Muscle layer of colon (tissue), 2 donors: ENCODE results near the gene RAB39B.

Experiments used
- H3K27ac ChIP-seq: one replicate; pipeline ENCODE4 v1.7.0; 2013; ENCODE audit warnings: low read depth, mild to moderate bottlenecking, low read length, moderate library complexity
- H3K27me3 ChIP-seq, 2 donors: one replicate each; pipeline ENCODE4 v1.7.0; 2013; ENCODE audit warnings: low read length in 2 of 2, mild to moderate bottlenecking in 2 of 2; ENCODE audit not compliant: insufficient read depth in 2 of 2, control insufficient read depth in 1 of 2
- H3K36me3 ChIP-seq: one replicate; pipeline ENCODE4 v1.7.0; 2013; ENCODE audit warnings: mild to moderate bottlenecking, low read length; ENCODE audit not compliant: insufficient read depth
- H3K4me1 ChIP-seq: one replicate; pipeline ENCODE4 v1.7.0; 2013; ENCODE audit warnings: mild to moderate bottlenecking, low read length; ENCODE audit not compliant: insufficient read depth
- H3K4me3 ChIP-seq, 2 donors: one replicate each; pipeline ENCODE4 v1.7.0; 2013; ENCODE audit warnings: low read length in 2 of 2, low read depth in 1 of 2, mild to moderate bottlenecking in 1 of 2, moderate library complexity in 1 of 2
- H3K9ac ChIP-seq: one replicate; pipeline ENCODE4 v1.7.0; 2013; ENCODE audit warnings: low read length
- H3K9me3 ChIP-seq: one replicate; pipeline ENCODE4 v1.7.0; 2013; ENCODE audit warnings: mild to moderate bottlenecking, low read length
- donor health status: abdominal sarcoma.
- donor health status: Adenocarcinoma of cecum.

The RAB39B gene

GRCh38 chrX:155215443-155216178, 48.7 kb downstream of the RAB39B start:
- H3K4me1 ChIP-seq: no peaks in the 10 kb centered on the region
- no peaks in the 10 kb centered on the region for H3K9me3 ChIP-seq
- no peaks in the 10 kb centered on the region for H3K36me3 ChIP-seq
- H3K27me3 ChIP-seq: no peaks in the 10 kb centered on the region
- H3K27ac ChIP-seq: peak overlapping the region; percentile 53
- peak overlapping the region; percentile 11 to 57 for H3K4me3 ChIP-seq
- no peak overlapping the region for H3K9ac ChIP-seq

GRCh38 chrX:155213731-155214130, 50.6 kb downstream of the RAB39B start:
- H3K9ac ChIP-seq: no peak overlapping the region
- no peaks in the 10 kb centered on the region for H3K36me3 ChIP-seq
- H3K27ac ChIP-seq: no peak overlapping the region
- H3K4me3 ChIP-seq: no peak overlapping the region
- H3K9me3 ChIP-seq: no peaks in the 10 kb centered on the region
- no peaks in the 10 kb centered on the region for H3K4me1 ChIP-seq
- no peaks in the 10 kb centered on the region for H3K27me3 ChIP-seq

GRCh38 chrX:155211208-155211607, 53.1 kb downstream of the RAB39B start:
- H3K27ac ChIP-seq: no peak overlapping the region
- no peaks in the 10 kb centered on the region for H3K36me3 ChIP-seq
- no peak overlapping the region for H3K9ac ChIP-seq
- no peaks in the 10 kb centered on the region for H3K4me1 ChIP-seq
- H3K4me3 ChIP-seq: no peak overlapping the region
- H3K27me3 ChIP-seq: no peaks in the 10 kb centered on the region
- H3K9me3 ChIP-seq: no peaks in the 10 kb centered on the region
